Ovary (tissue), 3 donors: ENCODE data around the gene TNIK.

Experiments used
- CTCF ChIP-seq, 3 donors: fragments of 450-650 bp in 2 of 3; fragments of 200-600 bp in 1 of 3; IDR thresholded peaks; one replicate each; pipeline versions ENCODE4 v1.5.1 to v1.8.0; 2016 to 2022; ENCODE audit warnings: antibody characterized with exemption in 3 of 3, mild to moderate bottlenecking in 1 of 3
- EP300 ChIP-seq: sonication (generic); formaldehyde crosslinking; IDR thresholded peaks from one replicate; pipeline ENCODE4 v1.6.1; 2017; ENCODE audit warnings: antibody characterized with exemption
- POLR2A ChIP-seq: fragments of 450-650 bp; IDR thresholded peaks from one replicate; pipeline ENCODE4 v1.6.1; 2017; ENCODE audit warnings: antibody characterized with exemption, mild to moderate bottlenecking, moderate library complexity
- donor health status: DM: no; HTN: no; CAD: no.

- TF ChIP-seq CTCF (IDR thresholded peaks at IDR 0.05) (no peak), EP300 (no peak), POLR2A (no peak)
Measured at GRCh38 chr3:171307988-171308387, 152.2 kb downstream of the TNIK start.
